H1 (cell line): Measurements from ENCODE around the gene NCKIPSD. TPM values are rescaled to one million over a fixed set of nuclear protein-coding genes. Genes with fewer than 3 reads are reported as not detected.
"Not testable (repeated sequence)": the region's sequence is repeated elsewhere in the genome, so short reads cannot be mapped to it uniquely, and the experiment has no call there.

Experiments used
- CTCF ChIA-PET: fragments of 300-600 bp; sonication (Branson Sonifier 250); formaldehyde crosslinking; loops from one replicate; lab custom pipeline; 2021; ENCODE audit not compliant: partially characterized antibody; lab: Charles Lee
- POLR2A ChIA-PET: fragments of 300-600 bp; sonication (Branson Sonifier 250); formaldehyde crosslinking; loops from one replicate; lab custom pipeline; 2021; ENCODE audit warnings: inconsistent platforms; ENCODE audit not compliant: partially characterized antibody; lab: Charles Lee
- DNase-seq, 2 experiments: peaks; one replicate each; pipeline versions ENCODE4 v3.0.0 to v3.0.0-alpha.2; 2010 to 2022; ENCODE audit warnings: low spot score in 2 of 2, low read depth in 1 of 2, mixed read lengths in 1 of 2
- FAIRE-seq: peaks from 2 replicates; lab custom pipeline; 2011; peaks lifted over from hg19 to GRCh38; lab: Jason Lieb, UNC
- H2AFZ ChIP-seq: 2 replicates; pipeline ENCODE4 v1.8.1; 2012; ENCODE audit warnings: low read length, inconsistent platforms
- H2AK5ac ChIP-seq: 2 replicates; pipeline ENCODE4 v1.6.1; 2013; ENCODE audit warnings: low read depth, low read length
- H2BK120ac ChIP-seq: replicated peaks from 2 replicates; pipeline ENCODE3; 2013; ENCODE audit warnings: low read depth, low read length, inconsistent platforms
- H2BK12ac ChIP-seq: 2 replicates; pipeline ENCODE4 v1.6.1; 2013; ENCODE audit warnings: low read depth, low read length
- H2BK15ac ChIP-seq: 2 replicates; pipeline ENCODE4 v1.6.1; 2013; ENCODE audit warnings: low read length
- H2BK20ac ChIP-seq: 2 replicates; pipeline ENCODE4 v1.6.1; 2013; ENCODE audit warnings: low read length
- H2BK5ac ChIP-seq: 2 replicates; pipeline ENCODE4 v1.6.1; 2013; ENCODE audit warnings: low read depth, low read length
- H3K14ac ChIP-seq: 2 replicates; pipeline ENCODE4 v1.6.1; 2013; ENCODE audit warnings: inconsistent platforms; ENCODE audit not compliant: insufficient read length
- H3K18ac ChIP-seq: 2 replicates; pipeline ENCODE4 v1.6.1; 2013; ENCODE audit warnings: low read length; ENCODE audit errors: extremely low read depth
- H3K23ac ChIP-seq: 2 replicates; pipeline ENCODE4 v1.6.1; 2013; ENCODE audit warnings: inconsistent platforms; ENCODE audit not compliant: insufficient read length
- H3K23me2 ChIP-seq: 2 replicates; pipeline ENCODE4 v1.6.1; 2013; ENCODE audit warnings: low read depth, low read length
- H3K27ac ChIP-seq: 2 replicates; pipeline ENCODE4 v1.6.1; 2011; ENCODE audit warnings: low read depth, low read length, inconsistent platforms
- H3K27me3 ChIP-seq, 4 experiments: replicated peaks in 1 of 4; 1 replicate in 1 of 4; 2 replicates in 3 of 4; pipeline versions ENCODE4 v1.6.1 to v1.8.1; 2011 to 2013; ENCODE audit warnings: low read length in 3 of 4, mild to moderate bottlenecking in 3 of 4, inconsistent platforms in 2 of 4, mixed read lengths in 2 of 4, moderate library complexity in 1 of 4; ENCODE audit not compliant: control insufficient read depth in 3 of 4, insufficient read depth in 3 of 4; ENCODE audit errors: extremely low read depth in 1 of 4
- H3K36me3 ChIP-seq, 4 experiments: 2 replicates each; pipeline versions ENCODE4 v1.6.1 to v1.8.1; 2011 to 2013; ENCODE audit warnings: mild to moderate bottlenecking in 4 of 4, low read length in 3 of 4, moderate library complexity in 2 of 4, control low read depth in 1 of 4, inconsistent platforms in 1 of 4; ENCODE audit not compliant: insufficient read depth in 4 of 4, control insufficient read depth in 2 of 4
- H3K4ac ChIP-seq: replicated peaks from 2 replicates; pipeline ENCODE3; 2013; ENCODE audit warnings: low read length, low read depth, mixed read lengths, inconsistent platforms; ENCODE audit not compliant: insufficient read length
- H3K4me1 ChIP-seq, 4 experiments: replicated peaks in 1 of 4; 1 replicate in 1 of 4; 2 replicates in 3 of 4; pipeline versions ENCODE4 v1.6.1 to v1.8.1; 2011 to 2013; ENCODE audit warnings: low read length in 3 of 4, inconsistent platforms in 2 of 4, mixed read lengths in 1 of 4; ENCODE audit not compliant: insufficient read depth in 4 of 4, control insufficient read depth in 3 of 4
- H3K4me2 ChIP-seq, 2 experiments: 2 replicates each; pipeline versions ENCODE4 v1.6.1 to v1.8.1; 2011 to 2013; ENCODE audit warnings: low read depth in 2 of 2, low read length in 2 of 2, control low read depth in 1 of 2, inconsistent platforms in 1 of 2, mild to moderate bottlenecking in 1 of 2; ENCODE audit not compliant: insufficient read depth in 1 of 2
- H3K4me3 ChIP-seq, 4 experiments: fragments of 200-600, 300-600 bp in 1 of 4; sonication (generic), shearing (Covaris generic), sonication (Bioruptor Twin) in 1 of 4; 2 replicates each; pipeline versions ENCODE4 v1.5.1 to v1.8.1; 2011 to 2016; ENCODE audit warnings: low read length in 4 of 4, low read depth in 3 of 4, control low read depth in 2 of 4, inconsistent platforms in 2 of 4, mild to moderate bottlenecking in 2 of 4, mixed read lengths in 1 of 4, moderate library complexity in 1 of 4; ENCODE audit not compliant: insufficient read depth in 2 of 4; ENCODE audit errors: extremely low read depth in 1 of 4
- H3K56ac ChIP-seq: replicated peaks from 2 replicates; pipeline ENCODE3; 2013; ENCODE audit warnings: low read depth, mild to moderate bottlenecking, mixed read lengths, low read length, inconsistent platforms; ENCODE audit not compliant: insufficient read length
- H3K79me1 ChIP-seq: 2 replicates; pipeline ENCODE4 v1.6.1; 2013; ENCODE audit warnings: low read depth, low read length, control low read depth
- H3K79me2 ChIP-seq, 2 experiments: 2 replicates each; pipeline versions ENCODE4 v1.6.1 to v1.8.1; 2012 to 2013; ENCODE audit warnings: low read length in 2 of 2, mild to moderate bottlenecking in 2 of 2, inconsistent platforms in 1 of 2; ENCODE audit not compliant: insufficient read depth in 2 of 2, control insufficient read depth in 1 of 2
- H3K9ac ChIP-seq, 4 experiments: replicated peaks in 1 of 4; 1 replicate in 1 of 4; 2 replicates in 3 of 4; pipeline versions ENCODE4 v1.6.1 to v1.8.1; 2011 to 2013; ENCODE audit warnings: low read depth in 3 of 4, low read length in 3 of 4, control low read depth in 2 of 4, mild to moderate bottlenecking in 2 of 4, moderate library complexity in 2 of 4, inconsistent platforms in 1 of 4; ENCODE audit errors: extremely low read depth in 1 of 4
- H3K9me3 ChIP-seq, 2 experiments: 2 replicates each; pipeline versions ENCODE4 v1.6.1 to v1.8.1; 2012 to 2013; ENCODE audit warnings: mild to moderate bottlenecking in 2 of 2, moderate library complexity in 2 of 2, control low read depth in 1 of 2, inconsistent platforms in 1 of 2, low read depth in 1 of 2, low read length in 1 of 2, mixed read lengths in 1 of 2; ENCODE audit not compliant: insufficient read depth in 2 of 2
- H4K20me1 ChIP-seq, 2 experiments: replicated peaks in 1 of 2; 2 replicates each; pipeline versions ENCODE3 to v1.8.1; 2011 to 2013; ENCODE audit warnings: inconsistent platforms in 2 of 2, low read length in 2 of 2, mild to moderate bottlenecking in 1 of 2; ENCODE audit not compliant: insufficient read depth in 2 of 2, control insufficient read depth in 1 of 2
- H4K5ac ChIP-seq: 2 replicates; pipeline ENCODE4 v1.6.1; 2013; ENCODE audit warnings: low read length, low read depth, mixed read lengths, inconsistent platforms; ENCODE audit not compliant: insufficient read length
- H4K8ac ChIP-seq: 2 replicates; pipeline ENCODE4 v1.8.0; 2013; ENCODE audit warnings: mild to moderate bottlenecking, moderate library complexity, low read length, inconsistent platforms; ENCODE audit not compliant: insufficient read depth; ENCODE audit errors: extremely low read depth
- H4K91ac ChIP-seq: replicated peaks from 2 replicates; pipeline ENCODE3; 2013; ENCODE audit warnings: low read length, mixed read lengths, inconsistent platforms; ENCODE audit not compliant: insufficient read length
- WGBS, 2 experiments: shearing (Covaris generic) in 1 of 2; methylation state at CpG; one replicate each; pipeline versions ENCODE4 v1.1.6 to v1.1.7; 2013 to 2015; ENCODE audit warnings: low lambda C conversion rate in 2 of 2, mixed read lengths in 2 of 2, inconsistent platforms in 1 of 2, low coverage in 1 of 2, missing lambda C conversion rate in 1 of 2; ENCODE audit not compliant: insufficient replicate concordance in 2 of 2, insufficient coverage in 1 of 2, insufficient read length in 1 of 2; ENCODE audit errors: extremely low coverage in 1 of 2, missing lambda C conversion rate in 1 of 2; 5-methylcytosine and 5-hydroxymethylcytosine counted together
- polyA plus RNA-seq, 7 experiments: library from polyadenylated mRNA; depleted of rRNA in 3 of 7; stranded (reverse) in 5 of 7; unstranded in 2 of 7; fragments of >200 nt in 5 of 7; fragments of 200-250 nt in 2 of 7; gene quantifications; 1 replicate in 5 of 7; 2 replicates in 1 of 7; 4 replicates in 1 of 7; pipeline versions ENCODE4 v1.2.1 to v1.2.3, GENCODE V29; 2011 to 2013; ENCODE audit warnings: missing spikeins in 2 of 7, mixed read lengths in 2 of 7
- total RNA-seq: library from RNA; stranded (reverse); fragmentation: NEBNext Ultra II Directional; extraction: Animal tissue kit (Norgen Biotek cat#: 25700); gene quantifications from 2 replicates; pipeline ENCODE4 v1.2.1, GENCODE V29; 2021

The NCKIPSD gene
- total and polyA plus RNA-seq, 2 of the 8 experiments (the other 6 are each of a cell fraction or from before 2014, with no cell fraction given): 34.7 to 91.8 TPM

DNA sequence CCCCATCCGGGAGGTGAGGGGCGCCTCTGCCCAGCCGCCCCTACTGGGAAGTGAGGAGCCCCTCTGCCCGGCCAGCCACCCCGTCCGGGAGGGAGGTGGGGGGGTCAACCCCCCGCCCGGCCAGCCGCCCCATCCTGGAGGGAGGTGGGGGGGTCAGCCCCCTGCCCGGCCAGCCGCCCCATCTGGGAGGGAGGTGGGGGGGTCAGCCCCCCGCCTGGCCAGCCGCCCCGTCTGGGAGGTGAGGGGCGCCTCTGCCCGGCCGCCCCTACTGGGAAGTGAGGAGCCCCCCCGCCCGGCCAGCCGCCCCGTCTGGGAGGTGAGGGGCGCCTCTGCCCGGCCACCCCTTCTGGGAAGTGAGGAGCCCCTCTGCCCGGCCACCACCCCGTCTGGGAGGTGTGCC, 48.8 kb upstream of the NCKIPSD start:
- H2BK12ac ChIP-seq, H3K4me3 ChIP-seq, H3K4ac ChIP-seq, H3K79me1 ChIP-seq, H4K8ac ChIP-seq, H3K23me2 ChIP-seq, H3K9ac ChIP-seq, H3K14ac ChIP-seq, H3K9me3 ChIP-seq, H3K56ac ChIP-seq, H3K27me3 ChIP-seq, H2BK15ac ChIP-seq, H4K20me1 ChIP-seq, H3K79me2 ChIP-seq, H3K4me1 ChIP-seq, H3K36me3 ChIP-seq, DNase-seq, CTCF ChIA-PET, H3K4me2 ChIP-seq, H3K27ac ChIP-seq, H2AFZ ChIP-seq, H2AK5ac ChIP-seq, H3K18ac ChIP-seq, H2BK120ac ChIP-seq, H3K23ac ChIP-seq, H4K5ac ChIP-seq, FAIRE-seq, H2BK20ac ChIP-seq, H2BK5ac ChIP-seq, H4K91ac ChIP-seq: not testable (repeated sequence)
- no CpG with 5 or more reads among the region's 25 CpGs for WGBS, 2 experiments
- POLR2A ChIA-PET: interaction anchor here (2.3 kb wide), 1 partner anchor 18 kb away, joined by 8 read pairs; the partner anchor contains the start of gene IP6K2

GRCh38 chr3:48733752-48734518, 48.2 kb upstream of the NCKIPSD start:
- FAIRE-seq, H3K27me3 ChIP-seq, H3K23ac ChIP-seq, H2BK12ac ChIP-seq, H3K36me3 ChIP-seq, H2BK5ac ChIP-seq, H2BK120ac ChIP-seq, H4K8ac ChIP-seq, H2AFZ ChIP-seq, H3K4me1 ChIP-seq, H3K9ac ChIP-seq, H3K79me1 ChIP-seq, H3K79me2 ChIP-seq, DNase-seq, H3K9me3 ChIP-seq, H3K56ac ChIP-seq, H4K5ac ChIP-seq, H3K23me2 ChIP-seq, H4K91ac ChIP-seq, H2BK15ac ChIP-seq, H3K14ac ChIP-seq, H3K4me2 ChIP-seq, H2AK5ac ChIP-seq, H3K27ac ChIP-seq, H3K4ac ChIP-seq, H3K4me3 ChIP-seq, H2BK20ac ChIP-seq, H4K20me1 ChIP-seq, CTCF ChIA-PET, H3K18ac ChIP-seq, POLR2A ChIA-PET: not testable (repeated sequence)
- WGBS, 2 experiments: 90% methylated on average over 2 of the region's 53 CpGs; no CpG with 5 or more reads in 1 of the 2 experiments
